Effector memory CD4-positive, alpha-beta T cell (primary cell): ENCODE results near the gene MYO7A.
"Not testable (repeated sequence)": the region's sequence is repeated elsewhere in the genome, so short reads cannot be mapped to it uniquely, and the experiment has no call there.

Experiments
- DNase-seq, 3 donors: peaks; one replicate each; pipeline ENCODE4 v3.0.0-alpha.2; 2020
- H3K27ac ChIP-seq: 2 replicates; pipeline ENCODE4 v1.7.0; 2013; ENCODE audit warnings: mild to moderate bottlenecking, low read length, moderate library complexity; ENCODE audit not compliant: insufficient read depth, poor library complexity, severe bottlenecking
- H3K27me3 ChIP-seq: replicated peaks from 2 replicates; pipeline ENCODE4 v1.7.0; 2013; ENCODE audit warnings: mild to moderate bottlenecking, low read length; ENCODE audit not compliant: insufficient read depth, control insufficient read depth, poor library complexity, severe bottlenecking
- H3K36me3 ChIP-seq: 2 replicates; pipeline ENCODE4 v1.7.0; 2013; ENCODE audit warnings: mild to moderate bottlenecking, low read length, moderate library complexity; ENCODE audit not compliant: control insufficient read depth, insufficient read depth
- H3K4me1 ChIP-seq: 2 replicates; pipeline ENCODE4 v1.7.0; 2013; ENCODE audit warnings: low read length, mild to moderate bottlenecking; ENCODE audit not compliant: control insufficient read depth, insufficient read depth, poor library complexity, severe bottlenecking
- H3K4me3 ChIP-seq: 2 replicates; pipeline ENCODE4 v1.7.0; 2013; ENCODE audit warnings: low read length, low read depth, mild to moderate bottlenecking; ENCODE audit not compliant: insufficient read depth, poor library complexity, severe bottlenecking
- H3K9me3 ChIP-seq: 2 replicates; pipeline ENCODE4 v1.7.0; 2013; ENCODE audit warnings: mild to moderate bottlenecking, low read length, moderate library complexity; ENCODE audit not compliant: control insufficient read depth

The MYO7A gene

DNA sequence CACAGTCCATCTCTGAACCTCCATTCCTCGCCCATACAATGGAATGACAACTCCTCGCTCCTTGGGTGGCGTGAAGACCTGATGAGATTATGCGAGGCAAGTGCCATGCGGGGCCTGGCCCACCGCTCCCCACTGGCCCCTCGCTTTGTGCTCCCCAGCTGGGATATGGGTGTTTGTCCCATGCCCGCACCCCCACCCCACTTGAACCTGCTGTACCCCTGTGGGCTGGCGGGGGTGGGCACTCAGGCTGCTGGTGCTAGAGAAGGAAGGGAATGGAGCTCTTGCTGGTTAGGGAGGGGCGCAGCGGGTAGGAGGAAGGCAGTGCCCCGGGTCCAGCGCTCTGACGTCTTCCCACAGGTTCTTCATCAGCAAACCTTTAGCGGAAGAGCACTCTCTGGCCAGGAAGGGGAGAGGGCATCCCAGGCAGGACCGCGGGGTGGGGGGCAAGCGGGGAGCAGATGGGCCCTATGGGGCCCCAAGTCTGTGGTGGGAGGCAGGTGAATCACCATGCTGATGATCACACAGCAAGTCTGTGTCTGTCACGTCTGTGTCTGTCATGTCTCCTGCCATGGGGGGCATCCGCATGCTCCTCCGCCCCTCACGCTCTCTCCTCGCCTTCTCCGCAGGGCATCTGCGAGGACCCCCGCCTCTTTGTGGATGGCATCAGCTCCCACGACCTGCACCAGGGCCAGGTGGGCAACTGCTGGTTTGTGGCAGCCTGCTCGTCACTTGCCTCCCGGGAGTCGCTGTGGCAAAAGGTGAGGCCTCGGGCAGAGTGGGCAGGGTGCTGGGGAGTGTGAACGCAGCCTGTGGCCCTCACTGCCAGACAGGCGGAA is 34.8 kb upstream of the MYO7A start:
- no peak overlapping the region for H3K27ac ChIP-seq

DNA sequence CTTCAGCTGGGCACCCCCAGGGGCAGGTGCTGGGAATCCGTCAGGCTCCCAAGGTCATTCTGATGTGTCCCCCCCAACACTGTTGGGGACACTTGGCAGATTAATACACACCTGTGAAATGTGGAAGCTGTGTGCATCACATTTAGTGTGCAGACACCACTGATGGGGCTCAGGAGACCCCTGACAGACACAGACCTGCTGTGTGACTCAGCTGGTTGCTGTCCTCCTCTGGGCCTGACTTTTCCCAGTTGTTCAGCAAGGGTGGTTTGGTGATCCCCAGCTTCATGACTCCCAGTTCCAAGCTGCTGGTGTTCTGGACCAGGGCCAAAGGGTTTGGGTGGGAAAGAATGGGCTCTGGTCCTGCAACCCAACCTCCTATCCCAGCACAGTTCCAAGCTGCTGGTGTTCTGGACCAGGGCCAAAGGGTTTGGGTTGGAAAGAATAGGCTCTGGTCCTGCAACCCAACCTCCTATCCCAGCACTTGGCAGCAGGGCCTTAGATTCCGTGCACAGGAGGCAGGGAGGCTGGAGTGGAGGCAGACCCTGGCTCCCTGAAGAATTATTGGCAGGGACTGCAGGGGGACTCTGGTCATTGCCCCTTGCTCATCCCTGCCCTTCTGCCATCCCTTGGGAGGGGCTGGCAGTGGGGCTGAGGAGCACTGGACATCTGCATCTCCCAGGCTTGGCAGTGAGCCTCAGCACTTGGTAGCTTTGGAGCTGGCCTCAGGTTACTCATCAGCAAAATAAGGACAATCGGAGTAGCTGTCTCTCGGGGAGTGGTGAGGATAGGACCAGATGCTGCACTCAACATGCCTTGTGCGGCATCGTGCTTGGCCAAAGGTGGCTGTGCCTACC is 33.8 kb upstream of the MYO7A start:
- no peak overlapping the region for H3K27ac ChIP-seq
- H3K4me1 ChIP-seq = no peaks in the 10 kb centered on the region
- H3K4me3 ChIP-seq = no peak overlapping the region
- no peaks in the 10 kb centered on the region for H3K9me3 ChIP-seq
- H3K27me3 ChIP-seq = no peaks in the 10 kb centered on the region
- DNase-seq = no peak
- no peaks in the 10 kb centered on the region for H3K36me3 ChIP-seq

More for the DNA sequence above, 34.8 kb upstream of the MYO7A start:
- no peaks in the 10 kb centered on the region for H3K9me3 ChIP-seq
- H3K4me1 ChIP-seq = no peaks in the 10 kb centered on the region
- no peak overlapping the region for H3K4me3 ChIP-seq
- no peaks in the 10 kb centered on the region for H3K36me3 ChIP-seq
- no peak for DNase-seq
- no peaks in the 10 kb centered on the region for H3K27me3 ChIP-seq

DNA sequence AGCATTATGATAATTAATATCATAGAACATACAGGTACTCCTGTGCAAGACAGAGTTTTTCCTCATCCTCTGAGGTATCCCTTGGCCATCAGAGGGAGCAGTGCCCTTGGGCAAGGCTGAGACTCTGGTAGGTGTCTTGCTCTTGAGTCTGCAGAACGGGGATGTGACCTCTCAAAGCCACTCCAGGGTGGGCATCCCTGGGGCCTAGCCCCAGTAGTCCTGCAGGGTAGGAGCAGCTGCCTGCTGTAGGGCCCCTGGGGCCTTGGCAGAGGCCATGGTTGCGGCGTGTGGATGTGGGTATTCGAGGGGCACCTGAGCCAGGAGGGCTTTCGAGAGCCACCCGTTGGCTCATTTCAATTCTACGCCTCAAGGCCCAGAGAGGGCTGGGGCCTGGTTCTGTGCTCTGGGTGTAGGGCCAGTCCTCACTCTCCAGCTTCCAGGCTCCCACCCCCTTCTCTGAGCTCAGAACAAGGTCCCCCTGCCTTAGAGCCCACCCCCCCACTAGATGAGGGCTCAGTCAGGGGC is 33.1 kb upstream of the MYO7A start:
- no peaks in the 10 kb centered on the region for H3K36me3 ChIP-seq
- H3K4me3 ChIP-seq = no peak overlapping the region
- no peak overlapping the region for H3K27ac ChIP-seq
- no peaks in the 10 kb centered on the region for H3K4me1 ChIP-seq
- H3K9me3 ChIP-seq = no peaks in the 10 kb centered on the region
- H3K27me3 ChIP-seq = no peaks in the 10 kb centered on the region
- DNase-seq = no peak

DNA sequence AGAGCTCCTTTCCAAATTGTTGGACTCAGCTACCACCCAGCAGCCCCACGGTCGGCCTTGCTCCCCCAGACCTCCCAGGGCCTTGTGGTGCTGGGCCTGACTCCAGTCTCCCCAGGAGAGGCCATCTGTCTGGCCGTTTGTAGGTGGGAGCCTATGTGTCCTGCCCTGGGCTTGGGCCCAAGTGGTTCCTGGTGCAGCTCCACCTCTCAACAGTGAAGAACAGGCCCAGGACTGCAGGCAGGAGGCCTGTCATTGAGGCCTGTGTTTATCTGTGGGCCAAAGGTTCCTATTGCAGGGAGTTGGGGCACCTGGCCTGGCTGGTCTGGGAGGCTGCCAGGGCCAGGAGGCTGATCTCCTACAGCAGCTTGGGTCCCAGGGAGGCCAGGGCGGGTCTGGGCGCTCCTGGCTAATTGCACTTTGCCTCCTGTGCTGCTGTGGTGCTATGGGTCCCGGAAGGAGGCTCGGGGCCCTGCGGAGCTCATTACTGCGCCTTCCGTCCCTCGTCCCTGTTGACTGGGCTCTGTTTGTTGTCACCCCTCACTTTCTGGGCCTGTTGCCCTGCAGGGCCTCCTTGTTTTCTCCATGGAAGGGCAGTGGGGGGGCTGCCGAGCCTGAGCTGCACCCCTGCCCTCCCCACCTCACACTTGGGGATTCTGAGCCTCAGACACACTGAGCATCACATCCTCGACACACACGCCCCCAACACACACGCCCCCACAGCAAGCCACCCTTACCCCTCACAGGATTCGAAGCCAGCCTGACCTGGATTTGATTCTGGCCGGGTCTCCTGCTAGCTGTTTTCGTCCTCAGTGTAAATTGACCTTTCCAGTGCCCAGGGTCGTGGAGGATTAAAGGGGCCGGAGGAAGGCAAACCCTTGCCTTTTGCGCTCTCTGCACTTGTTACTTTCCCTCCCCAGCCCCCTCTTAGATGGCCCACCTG is 32.2 kb upstream of the MYO7A start:
- no peaks in the 10 kb centered on the region for H3K4me1 ChIP-seq
- no peaks in the 10 kb centered on the region for H3K27me3 ChIP-seq
- no peaks in the 10 kb centered on the region for H3K36me3 ChIP-seq
- H3K9me3 ChIP-seq = no peaks in the 10 kb centered on the region
- H3K4me3 ChIP-seq = no peak overlapping the region
- H3K27ac ChIP-seq = no peak overlapping the region
- DNase-seq = no peak

DNA sequence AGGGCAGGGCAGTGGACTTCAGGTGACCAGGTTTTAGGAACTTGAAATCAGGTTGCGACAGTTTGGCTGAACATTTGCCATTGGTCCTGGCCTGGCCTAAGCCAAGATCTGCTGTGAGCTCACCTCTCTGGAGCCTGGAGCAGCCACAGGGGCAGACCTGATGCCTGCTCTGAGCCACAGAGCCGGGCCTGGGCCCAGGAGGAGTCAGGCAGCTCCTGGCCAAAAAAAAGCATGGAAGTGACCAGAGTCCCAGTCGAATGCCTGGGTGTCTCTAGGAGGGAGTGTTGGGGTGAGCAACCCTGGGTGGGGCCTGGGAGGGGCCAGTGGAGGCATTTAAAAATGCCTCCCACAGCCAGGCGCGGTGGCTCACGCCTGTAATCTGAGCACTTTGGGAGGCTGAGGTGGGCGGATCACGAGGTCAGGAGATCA is 31.4 kb upstream of the MYO7A start:
- Histone ChIP-seq H3K9me3 (no peaks in the 10 kb centered on the region), H3K4me1 (no peaks in the 10 kb centered on the region), H3K27me3 (no peaks in the 10 kb centered on the region), H3K4me3 (no peak overlapping the region), H3K36me3 (no peaks in the 10 kb centered on the region), H3K27ac (no peak overlapping the region)
- DNase-seq = no peak

DNA sequence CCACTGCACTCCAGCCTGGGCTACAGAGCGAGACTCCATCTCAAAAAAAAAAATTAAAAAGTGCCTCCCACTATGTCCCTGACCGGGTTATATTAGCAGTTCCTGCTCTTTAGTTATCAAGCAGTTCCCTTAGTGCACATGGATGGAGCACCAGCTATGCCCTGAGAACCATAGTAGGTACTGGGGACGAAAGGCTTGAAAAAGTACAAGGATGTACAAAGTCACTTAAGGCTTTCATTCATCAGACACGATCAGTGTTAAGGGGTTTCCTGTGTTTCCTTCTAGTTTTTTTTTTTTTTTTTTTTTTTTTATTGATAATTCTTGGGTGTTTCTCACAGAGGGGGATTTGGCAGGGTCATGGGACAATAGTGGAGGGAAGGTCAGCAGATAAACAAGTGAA is 30.9 kb upstream of the MYO7A start:
- H3K27me3 ChIP-seq, H3K27ac ChIP-seq, H3K9me3 ChIP-seq, H3K36me3 ChIP-seq, H3K4me1 ChIP-seq, H3K4me3 ChIP-seq, DNase-seq: not testable (repeated sequence)

DNA sequence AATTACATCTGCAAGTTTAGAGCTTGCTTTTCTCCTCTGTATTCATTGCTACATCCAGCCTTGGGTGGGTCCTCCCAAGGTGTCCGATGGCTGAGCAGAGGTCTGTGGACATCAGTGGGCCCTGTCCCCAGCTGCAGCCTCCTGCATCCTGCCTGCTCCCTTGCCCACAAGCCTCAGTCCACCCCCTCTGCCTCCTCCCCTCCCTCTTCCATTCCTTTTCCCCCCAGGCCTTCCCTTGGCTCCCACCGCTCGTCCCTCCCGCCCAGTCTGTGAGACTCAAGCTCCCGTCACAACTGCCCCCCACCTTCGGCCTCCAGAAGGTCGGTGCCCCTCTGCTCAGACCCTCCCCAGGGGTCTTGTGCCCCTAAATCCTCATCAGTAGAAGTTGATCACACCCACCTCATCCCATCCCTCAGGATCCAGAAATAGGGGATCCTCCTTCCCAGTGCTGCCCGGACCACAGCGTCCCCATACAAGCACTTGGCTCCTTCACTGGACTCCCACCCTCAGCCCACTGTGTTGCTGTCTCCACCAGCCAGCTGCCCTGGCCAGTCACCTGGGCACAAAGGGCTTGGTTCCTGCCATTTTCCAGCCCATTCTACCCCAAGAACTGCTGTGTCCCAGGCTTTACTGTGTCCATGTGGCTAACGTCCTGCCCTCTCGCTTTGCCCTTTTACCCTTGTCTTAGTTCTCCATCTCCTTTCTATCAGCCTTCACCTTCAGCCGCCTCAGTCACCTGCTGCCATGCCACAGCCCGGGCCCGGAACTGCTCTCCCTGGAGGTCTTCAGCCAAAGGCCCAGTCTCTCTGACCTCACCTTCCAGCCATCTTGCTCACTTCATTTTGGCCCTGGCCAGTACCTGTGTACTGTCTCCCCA is 27.6 kb upstream of the MYO7A start:
- no peak overlapping the region for H3K4me3 ChIP-seq
- no peaks in the 10 kb centered on the region for H3K9me3 ChIP-seq
- no peaks in the 10 kb centered on the region for H3K4me1 ChIP-seq
- no peaks in the 10 kb centered on the region for H3K36me3 ChIP-seq
- no peak for DNase-seq
- no peaks in the 10 kb centered on the region for H3K27me3 ChIP-seq
- H3K27ac ChIP-seq = no peak overlapping the region

DNA sequence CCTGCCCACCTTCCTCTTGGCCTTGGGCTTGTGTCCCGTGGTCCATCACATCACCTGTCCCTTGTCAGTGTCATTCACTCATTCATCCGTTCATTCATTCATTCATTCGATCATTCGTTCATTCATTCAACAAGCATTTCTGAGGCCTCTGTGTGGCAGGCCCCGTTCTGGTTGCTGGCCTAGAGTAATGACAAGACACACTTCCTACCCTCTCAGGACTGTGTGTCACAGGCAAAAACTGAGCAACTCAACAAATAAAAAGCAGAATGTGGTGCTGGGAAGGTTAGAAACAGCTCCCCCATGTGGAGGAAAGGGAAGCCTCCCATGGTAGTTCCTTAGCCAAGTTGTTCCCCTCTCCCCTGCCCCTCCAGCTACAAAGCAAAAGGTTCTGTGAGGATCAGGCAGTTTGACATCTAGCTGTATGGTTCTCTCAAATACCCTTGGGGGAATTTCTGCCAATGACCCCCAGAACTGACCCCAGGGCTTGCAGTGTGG is 27.0 kb upstream of the MYO7A start:
- Histone ChIP-seq H3K27ac (no peak overlapping the region), H3K27me3 (no peaks in the 10 kb centered on the region), H3K36me3 (no peaks in the 10 kb centered on the region), H3K9me3 (no peaks in the 10 kb centered on the region), H3K4me3 (no peak overlapping the region), H3K4me1 (no peaks in the 10 kb centered on the region)
- no peak for DNase-seq
